K562 (cell line): ENCODE data around the gene STAMBPL1. TPM values are rescaled to one million over a fixed set of nuclear protein-coding genes. Genes with fewer than 3 reads are reported as not detected.

ENCODE experiments used
- ATAC-seq: fragments of 200-7000 bp; cut with Tn5 transposase; 3 replicates; pipeline ENCODE4 v1.9.1; 2020; ENCODE audit warnings: moderate library complexity
- BruUV-seq: library from RNA; stranded (reverse); fragments of 400-500 nt; replicated peaks from 2 replicates; lab custom pipeline; 2021; lab: Mats Ljungman, UMichigan
- CTCF ChIA-PET: fragments of 300-600 bp; formaldehyde crosslinking; extraction: SDS; loops from one replicate; lab custom pipeline; 2021; ENCODE audit warnings: low intra/inter-chr PET ratio; lab: Yijun Ruan, JAX
- POLR2A ChIA-PET: fragments of 300-600, 350-650 bp; sonication (Branson Sonifier 250); formaldehyde crosslinking; extraction: SDS; loops from one replicate; lab custom pipeline; 2021; ENCODE audit warnings: antibody characterized with exemption, inconsistent platforms; lab: Yijun Ruan, JAX
- DNase-seq, 4 experiments: peaks; one replicate each; pipeline versions ENCODE4 v3.0.0 to v3.0.0-alpha.2; 2011 to 2018; ENCODE audit warnings: low spot score in 3 of 4, mixed read lengths in 3 of 4; ENCODE audit errors: extremely low read depth in 1 of 4
- FAIRE-seq: peaks from 2 replicates; lab custom pipeline; 2011; peaks lifted over from hg19 to GRCh38; lab: Jason Lieb, UNC
- H2AFZ ChIP-seq: 2 replicates; pipeline ENCODE4 v1.6.0; 2011; ENCODE audit warnings: low read depth, low read length, control low read depth, inconsistent platforms
- H3K27ac ChIP-seq: fragments of 200-600 bp; 3 replicates; pipeline ENCODE4 v1.8.0; 2011; ENCODE audit warnings: low read depth, mild to moderate bottlenecking, control low read depth, inconsistent platforms, low read length, moderate library complexity, mixed read lengths; ENCODE audit errors: extremely low read depth
- H3K27me3 ChIP-seq, 2 experiments: fragments of 300-600 bp in 1 of 2; 2 replicates in 1 of 2; 3 replicates in 1 of 2; pipeline versions ENCODE4 v1.6.0 to v1.8.0; 2011; ENCODE audit warnings: inconsistent platforms in 2 of 2, low read length in 2 of 2, mild to moderate bottlenecking in 1 of 2, mixed read lengths in 1 of 2, moderate library complexity in 1 of 2; ENCODE audit not compliant: control insufficient read depth in 2 of 2, insufficient read depth in 2 of 2
- H3K36me3 ChIP-seq: fragments of 300-600 bp; 3 replicates; pipeline ENCODE4 v1.8.0; 2011; ENCODE audit warnings: mild to moderate bottlenecking, low read length, inconsistent platforms; ENCODE audit not compliant: control insufficient read depth, insufficient read depth
- H3K4me1 ChIP-seq, 2 experiments: fragments of 200-600 bp in 1 of 2; replicated peaks in 1 of 2; 2 replicates in 1 of 2; 3 replicates in 1 of 2; pipeline versions ENCODE4 v1.5.1 to v1.8.0; 2011; ENCODE audit warnings: inconsistent platforms in 2 of 2, low read length in 2 of 2, mild to moderate bottlenecking in 1 of 2, mixed read lengths in 1 of 2, moderate library complexity in 1 of 2; ENCODE audit not compliant: control insufficient read depth in 2 of 2, insufficient read depth in 2 of 2
- H3K4me2 ChIP-seq: 2 replicates; pipeline ENCODE4 v1.6.1; 2011; ENCODE audit warnings: low read length, control low read depth, inconsistent platforms, mixed read lengths; ENCODE audit not compliant: insufficient read depth
- H3K4me3 ChIP-seq: fragments of 200-600 bp; sonication (generic), shearing (Covaris generic); 2 replicates; pipeline ENCODE4 v1.5.1; 2016; ENCODE audit warnings: control low read depth, inconsistent platforms
- H3K79me2 ChIP-seq: fragments of 200-600 bp; 3 replicates; pipeline ENCODE4 v1.8.0; 2011; ENCODE audit warnings: low read length, inconsistent platforms; ENCODE audit not compliant: control insufficient read depth, insufficient read depth
- H3K9ac ChIP-seq, 2 experiments: 2 replicates each; pipeline versions ENCODE4 v1.6.0 to v1.6.1; 2011; ENCODE audit warnings: low read depth in 2 of 2, low read length in 2 of 2, control low read depth in 1 of 2, inconsistent platforms in 1 of 2, mild to moderate bottlenecking in 1 of 2, mixed read lengths in 1 of 2; ENCODE audit not compliant: insufficient read depth in 1 of 2
- H3K9me1 ChIP-seq: one replicate; pipeline ENCODE4 v1.6.0; 2011; ENCODE audit warnings: inconsistent platforms, mild to moderate bottlenecking, low read length, moderate library complexity; ENCODE audit not compliant: control insufficient read depth, insufficient read depth
- H3K9me3 ChIP-seq: replicated peaks from 2 replicates; pipeline ENCODE4 v1.5.1; 2011; ENCODE audit warnings: low read depth, low read length, inconsistent platforms; ENCODE audit not compliant: control insufficient read depth, insufficient read depth
- H4K20me1 ChIP-seq: replicated peaks from 2 replicates; pipeline ENCODE4 v1.6.1; 2011; ENCODE audit warnings: low read length, inconsistent platforms, mixed read lengths; ENCODE audit not compliant: control insufficient read depth, insufficient read depth
- CEBPG ChIP-seq, 3 experiments: fragments of 200-800 bp in 1 of 3; sonication (Bioruptor generic) in 1 of 3; sonication (generic) in 1 of 3; formaldehyde crosslinking in 1 of 3; IDR thresholded peaks in 2 of 3; conservative IDR thresholded peaks in 1 of 3; 2 replicates each; pipeline versions ENCODE4 v1.6.1 to v1.8.0; 2016 to 2022; ENCODE audit warnings: missing compliant biosample characterization in 2 of 3, missing genetic modification characterization in 2 of 3, mild to moderate bottlenecking in 1 of 3, missing genetic modification reagents in 1 of 3
- GABPA ChIP-seq: fragments of 200-800 bp; sonication (Bioruptor generic); conservative IDR thresholded peaks from 2 replicates; pipeline ENCODE4 v1.6.1; 2016; ENCODE audit warnings: low read depth, missing genetic modification characterization, missing compliant biosample characterization
- L3MBTL2 ChIP-seq: fragments of 450-650 bp; IDR thresholded peaks from 2 replicates; pipeline ENCODE4 v1.6.1; 2016; ENCODE audit warnings: mild to moderate bottlenecking, moderate library complexity
- POLR2H ChIP-seq: IDR thresholded peaks from 2 replicates; pipeline ENCODE4 v1.6.1; 2016; ENCODE audit warnings: missing genetic modification characterization, low read depth, mild to moderate bottlenecking, control low read depth, missing compliant biosample characterization, moderate library complexity
- SPI1 ChIP-seq: IDR thresholded peaks from 2 replicates; pipeline ENCODE4 v1.6.1; 2011; ENCODE audit warnings: low read depth, low read length, control low read depth, borderline replicate concordance
- YBX1 ChIP-seq: fragments of 450-650 bp; IDR thresholded peaks from 2 replicates; pipeline ENCODE4 v1.7.1; 2016; ENCODE audit warnings: mild to moderate bottlenecking
- ZNF766 ChIP-seq: fragments of 200-800 bp; sonication (Bioruptor generic); conservative IDR thresholded peaks from 2 replicates; pipeline ENCODE4 v1.6.1; 2016; ENCODE audit warnings: missing genetic modification characterization, missing compliant biosample characterization
- WGBS: fragments of 100-300 bp; shearing (Covaris generic); methylation state at CpG from one replicate; pipeline ENCODE4 v1.1.6; 2016; ENCODE audit warnings: low coverage, mixed read lengths; ENCODE audit not compliant: insufficient coverage; ENCODE audit errors: missing lambda C conversion rate; 5-methylcytosine and 5-hydroxymethylcytosine counted together
- in situ Hi-C: fragments of 300-500 bp; cut with MboI; formaldehyde crosslinking; loops from 4 replicates; pipeline ENCODE4 v1.15.0; 2018; ENCODE audit warnings: inconsistent platforms, mixed read lengths
- intact Hi-C: fragments of 100-400 bp; cut with micrococcal nuclease; formaldehyde crosslinking; loops from 2 replicates; pipeline ENCODE4 v1.14.2; 2022
- polyA plus RNA-seq, 8 experiments: library from polyadenylated mRNA; depleted of rRNA in 4 of 8; stranded (reverse) in 5 of 8; unstranded in 3 of 8; fragments of >200 nt; fragmentation: Nextera tagmentation in 2 of 8; fragmentation: Illumina TruSeq in 1 of 8; extraction: Ambion mirVana in 2 of 8; extraction: Trizol in 1 of 8; gene quantifications; 2 replicates each; pipeline versions ENCODE4 v1.2.1 to v1.2.3, GENCODE V29; 2011 to 2014; ENCODE audit warnings: inconsistent platforms in 1 of 8, missing spikeins in 1 of 8
- total RNA-seq, 7 experiments: library from RNA; depleted of rRNA in 6 of 7; stranded (reverse); fragments of >200 nt in 6 of 7; fragmentation: Illumina TruSeq in 2 of 7; extraction: Trizol in 2 of 7; gene quantifications; 2 replicates each; pipeline versions ENCODE4 v1.2.1 to v1.2.3, GENCODE V29; 2011 to 2021; ENCODE audit warnings: low replicate concordance in 1 of 7

The STAMBPL1 gene
- total and polyA plus RNA-seq, 9 of the 15 experiments (the other 6 are each of a cell fraction or from before 2014, with no cell fraction given) = 0.09 TPM; not detected in 8

GRCh38 chr10:88953662-88954061, 73.6 kb downstream of the STAMBPL1 start:
- in situ Hi-C loops (no loop called here), intact Hi-C loops (no loop called here)
- DNase-seq = no peak
- Histone ChIP-seq H3K4me3 (no peak overlapping the region), H3K9ac (no peak overlapping the region), H3K9me1 (no peaks in the 10 kb centered on the region), H3K4me2 (no peak overlapping the region), H3K27ac (no peak overlapping the region), H3K4me1 (no peaks in the 10 kb centered on the region), H3K79me2 (no peaks in the 10 kb centered on the region), H2AFZ (no peak overlapping the region), H4K20me1 (no peaks in the 10 kb centered on the region), H3K9me3 (no peaks in the 10 kb centered on the region), H3K27me3 (no peaks in the 10 kb centered on the region), H3K36me3 (no peaks in the 10 kb centered on the region)
- no TSS peak for BruUV-seq
- ChIA-PET POLR2A (no interaction called here), CTCF (no interaction called here)
- WGBS = 0% methylated on average over 5 of the region's 5 CpGs
- TF ChIP-seq ZNF766 (CRISPR knock-in tag) (peak; percentile 99), L3MBTL2 (peak; percentile 31; the same call in 1 of the 2 replicates), GABPA (0 out of 2 replicates have a peak, but pooled peaks have one; percentile 29), SPI1 (peak; percentile 50; the same call in 1 of the 2 replicates), CEBPG (CRISPR knock-in tag; IDR thresholded peaks at IDR 0.05) (no peak), CEBPG (tag; conservative IDR thresholded peaks at IDR 0.05 in 1 of 2, IDR thresholded peaks at IDR 0.05 in 1 of 2) (no peak), POLR2H (tag) (peak; percentile 52), YBX1 (no peak)
- ATAC-seq = no peak
- FAIRE-seq = no peak
